Measurements from ENCODE around the gene SV2B. TPM values are rescaled to one million over a fixed set of nuclear protein-coding genes. Genes with fewer than 3 reads are reported as not detected.
A peak's percentile ranks its signal among the peaks of the same experiment; 100 is the strongest.
"Not testable (repeated sequence)": the region's sequence is repeated elsewhere in the genome, so short reads cannot be mapped to it uniquely, and the experiment has no call there.

SV2B gene
- total RNA-seq, 2 experiments from 2014 or later = 0.08 to 0.20 TPM

- POLR2A ChIA-PET = interaction anchor here (0.6 kb wide), 1 partner anchor 184 kb away, joined by 3 read pairs; no protein-coding TSS in a partner anchor
- Mint-ChIP-seq H3K4me1 (no peaks in the 10 kb centered on the region), H3K27me3 (peaks cover 22% of the 10 kb centered on the region)
Measured at GRCh38 chr15:91073768-91074167, 26.3 kb upstream of the SV2B start.

GRCh38 chr15:91075739-91076138 is 24.3 kb upstream of the SV2B start:
- no peak overlapping the region for H3K4me3 Mint-ChIP-seq
- no peaks in the 10 kb centered on the region for H3K4me1 Mint-ChIP-seq
- ATAC-seq (ENCODE audit: low read depth) (no peak), DNase-seq (no peak)
- H3K9me3 Mint-ChIP-seq = peaks cover under 1% of the 10 kb centered on the region
- H3K27ac Mint-ChIP-seq = no peak overlapping the region
- no peaks in the 10 kb centered on the region for H3K36me3 Mint-ChIP-seq
- POLR2A ChIA-PET = no interaction called here
- peaks cover 16% of the 10 kb centered on the region for H3K27me3 Mint-ChIP-seq

More at GRCh38 chr15:91073768-91074167, 26.3 kb upstream of the SV2B start:
- no peaks in the 10 kb centered on the region for H3K9me3 Mint-ChIP-seq
- no peak overlapping the region for H3K4me3 Mint-ChIP-seq
- DNase-seq = no peak
- H3K36me3 Mint-ChIP-seq = no peaks in the 10 kb centered on the region
- H3K27ac Mint-ChIP-seq = no peak overlapping the region
- no peak for ATAC-seq (ENCODE audit: low read depth)

GRCh38 chr15:91077029-91077428 is 23.0 kb upstream of the SV2B start:
- Mint-ChIP-seq H3K9me3 (peaks cover 2% of the 10 kb centered on the region), H3K4me1 (no peaks in the 10 kb centered on the region), H3K27me3 (peaks cover 15% of the 10 kb centered on the region), H3K36me3 (no peaks in the 10 kb centered on the region), H3K27ac (no peak overlapping the region), H3K4me3 (no peak overlapping the region)
- no peak for DNase-seq
- POLR2A ChIA-PET = interaction anchor here (0.7 kb wide), 1 partner anchor 9 kb away, joined by 4 read pairs; no protein-coding TSS in a partner anchor
- no peak for ATAC-seq (ENCODE audit: low read depth)

- ATAC-seq (ENCODE audit: low read depth); POLR2A ChIA-PET; H3K36me3 Mint-ChIP-seq; H3K27ac Mint-ChIP-seq; H3K4me3 Mint-ChIP-seq; H3K4me1 Mint-ChIP-seq; DNase-seq; H3K9me3 Mint-ChIP-seq: not testable (repeated sequence)
- peaks cover 56% of the 10 kb centered on the region for H3K27me3 Mint-ChIP-seq
Measured at GRCh38 chr15:91093866-91094265, 6.2 kb upstream of the SV2B start.

- Mint-ChIP-seq H3K4me1 (peaks cover 12% of the 10 kb centered on the region), H3K4me3 (peak overlapping the region; percentile 23), H3K27ac (no peak overlapping the region), H3K36me3 (no peaks in the 10 kb centered on the region), H3K27me3 (peaks cover 80% of the 10 kb centered on the region), H3K9me3 (peaks cover 2% of the 10 kb centered on the region)
- ATAC-seq (ENCODE audit: low read depth) = no peak
- DNase-seq = no peak
- POLR2A ChIA-PET = no interaction called here
Measured at GRCh38 chr15:91098451-91098850, 1.6 kb upstream of the SV2B start.

GRCh38 chr15:91099616-91099994 is 452 bp upstream of the SV2B start:
- Mint-ChIP-seq H3K9me3 (no peaks in the 10 kb centered on the region), H3K27ac (no peak overlapping the region), H3K4me3 (peak overlapping the region; percentile 75), H3K36me3 (no peaks in the 10 kb centered on the region), H3K27me3 (peaks cover 77% of the 10 kb centered on the region), H3K4me1 (peaks cover 12% of the 10 kb centered on the region)
- POLR2A ChIA-PET = no interaction called here
- ATAC-seq (ENCODE audit: low read depth) (peak; percentile 37), DNase-seq (peak; percentile 51)

GRCh38 chr15:91100814-91101607 is 954 bp downstream of the SV2B start:
- peak overlapping the region; percentile 88 for H3K4me3 Mint-ChIP-seq
- no peak overlapping the region for H3K27ac Mint-ChIP-seq
- no peaks in the 10 kb centered on the region for H3K36me3 Mint-ChIP-seq
- no peaks in the 10 kb centered on the region for H3K9me3 Mint-ChIP-seq
- POLR2A ChIA-PET = no interaction called here
- ATAC-seq (ENCODE audit: low read depth) = no peak
- peak; percentile 31 for DNase-seq
- H3K27me3 Mint-ChIP-seq = peaks cover 78% of the 10 kb centered on the region
- peaks cover 12% of the 10 kb centered on the region for H3K4me1 Mint-ChIP-seq

GRCh38 chr15:91101608-91101920 is 1.5 kb downstream of the SV2B start:
- H3K36me3 Mint-ChIP-seq = no peaks in the 10 kb centered on the region
- H3K4me3 Mint-ChIP-seq = no peak overlapping the region

GRCh38 chr15:91102546-91103330 is 2.7 kb downstream of the SV2B start:
- DNase-seq (no peak), ATAC-seq (ENCODE audit: low read depth) (no peak)
- no peak overlapping the region for H3K4me3 Mint-ChIP-seq
- H3K9me3 Mint-ChIP-seq = no peaks in the 10 kb centered on the region
- peaks cover 74% of the 10 kb centered on the region for H3K27me3 Mint-ChIP-seq
- no peak overlapping the region for H3K27ac Mint-ChIP-seq
- no peaks in the 10 kb centered on the region for H3K36me3 Mint-ChIP-seq
- peaks cover 12% of the 10 kb centered on the region for H3K4me1 Mint-ChIP-seq
- POLR2A ChIA-PET = no interaction called here

More at GRCh38 chr15:91101608-91101920, 1.5 kb downstream of the SV2B start:
- POLR2A ChIA-PET = no interaction called here
- no peak for ATAC-seq (ENCODE audit: low read depth)
- Mint-ChIP-seq H3K9me3 (no peaks in the 10 kb centered on the region), H3K4me1 (peaks cover 12% of the 10 kb centered on the region), H3K27me3 (peaks cover 76% of the 10 kb centered on the region), H3K27ac (no peak overlapping the region)
- DNase-seq = no peak

- no peak overlapping the region for H3K27ac Mint-ChIP-seq
- DNase-seq (no peak), ATAC-seq (ENCODE audit: low read depth) (no peak)
- H3K9me3 Mint-ChIP-seq = no peaks in the 10 kb centered on the region
- H3K36me3 Mint-ChIP-seq = no peaks in the 10 kb centered on the region
- H3K4me3 Mint-ChIP-seq = no peak overlapping the region
- H3K4me1 Mint-ChIP-seq = peaks cover 12% of the 10 kb centered on the region
- POLR2A ChIA-PET = no interaction called here
- peaks cover 60% of the 10 kb centered on the region for H3K27me3 Mint-ChIP-seq
Measured at GRCh38 chr15:91104111-91104510, 4.1 kb downstream of the SV2B start.

- ATAC-seq (ENCODE audit: low read depth) (no peak), DNase-seq (no peak)
- no peaks in the 10 kb centered on the region for H3K9me3 Mint-ChIP-seq
- no peak overlapping the region for H3K27ac Mint-ChIP-seq
- no peak overlapping the region for H3K4me3 Mint-ChIP-seq
- no peaks in the 10 kb centered on the region for H3K36me3 Mint-ChIP-seq
- H3K27me3 Mint-ChIP-seq = peaks cover 28% of the 10 kb centered on the region
- no peaks in the 10 kb centered on the region for H3K4me1 Mint-ChIP-seq
- POLR2A ChIA-PET = no interaction called here
Measured at GRCh38 chr15:91108421-91108820, 8.4 kb downstream of the SV2B start.

- Mint-ChIP-seq H3K4me3 (no peak overlapping the region), H3K27me3 (peaks cover 21% of the 10 kb centered on the region), H3K36me3 (no peaks in the 10 kb centered on the region), H3K9me3 (no peaks in the 10 kb centered on the region), H3K4me1 (no peaks in the 10 kb centered on the region), H3K27ac (no peak overlapping the region)
- POLR2A ChIA-PET = no interaction called here
- no peak for ATAC-seq (ENCODE audit: low read depth)
- DNase-seq = no peak
Measured at GRCh38 chr15:91109885-91110284, 9.8 kb downstream of the SV2B start.

GRCh38 chr15:91110407-91110806 is 10.3 kb downstream of the SV2B start:
- Mint-ChIP-seq H3K9me3 (no peaks in the 10 kb centered on the region), H3K36me3 (no peaks in the 10 kb centered on the region), H3K4me3 (no peak overlapping the region), H3K4me1 (no peaks in the 10 kb centered on the region), H3K27me3 (peaks cover 16% of the 10 kb centered on the region), H3K27ac (no peak overlapping the region)
- POLR2A ChIA-PET = no interaction called here
- DNase-seq (no peak), ATAC-seq (ENCODE audit: low read depth) (no peak)

- ATAC-seq (ENCODE audit: low read depth) (no peak), DNase-seq (no peak)
- POLR2A ChIA-PET = no interaction called here
- peaks cover 19% of the 10 kb centered on the region for H3K27me3 Mint-ChIP-seq
- H3K27ac Mint-ChIP-seq = no peak overlapping the region
- H3K4me1 Mint-ChIP-seq = no peaks in the 10 kb centered on the region
- no peaks in the 10 kb centered on the region for H3K36me3 Mint-ChIP-seq
- H3K4me3 Mint-ChIP-seq = no peak overlapping the region
- no peaks in the 10 kb centered on the region for H3K9me3 Mint-ChIP-seq
Measured at GRCh38 chr15:91113030-91113429, 13.0 kb downstream of the SV2B start.
